T-helper 2 cell treated with Interferon-gamma antibody and Interleukin-4, amounts not matched to agents 5 μg/mL and 100 μg/mL, for 36 hours (primary cell): ENCODE measurements around the gene CMKLR1.

Experiments used
- DNase-seq: peaks from one replicate; pipeline ENCODE4 v3.0.0; 2021; ENCODE audit warnings: low spot score
- H3K27ac Mint-ChIP-seq: one replicate; pipeline ENCODE4 v1.8.0; 2021; ENCODE audit warnings: mild to moderate bottlenecking, mixed read lengths
- H3K27me3 Mint-ChIP-seq: one replicate; pipeline ENCODE4 v1.8.0; 2021; ENCODE audit warnings: low read depth, mixed read lengths
- H3K36me3 Mint-ChIP-seq: one replicate; pipeline ENCODE4 v1.8.0; 2021; ENCODE audit warnings: low read depth, mixed read lengths
- H3K4me1 Mint-ChIP-seq: one replicate; pipeline ENCODE4 v1.8.0; 2021; ENCODE audit warnings: low read depth, mixed read lengths
- H3K4me3 Mint-ChIP-seq: one replicate; pipeline ENCODE4 v1.8.0; 2022; ENCODE audit warnings: mild to moderate bottlenecking, moderate library complexity, mixed read lengths
- H3K9me3 Mint-ChIP-seq: one replicate; pipeline ENCODE4 v1.8.0; 2021; ENCODE audit warnings: mixed read lengths

CMKLR1 gene

GRCh38 chr12:108370415-108370814, 31.3 kb upstream of the CMKLR1 start:
- H3K27ac Mint-ChIP-seq = no peak overlapping the region
- peaks cover 18% of the 10 kb centered on the region for H3K9me3 Mint-ChIP-seq
- DNase-seq = no peak
- no peaks in the 10 kb centered on the region for H3K36me3 Mint-ChIP-seq
- no peak overlapping the region for H3K4me3 Mint-ChIP-seq
- H3K27me3 Mint-ChIP-seq = no peaks in the 10 kb centered on the region
- no peaks in the 10 kb centered on the region for H3K4me1 Mint-ChIP-seq

DNA sequence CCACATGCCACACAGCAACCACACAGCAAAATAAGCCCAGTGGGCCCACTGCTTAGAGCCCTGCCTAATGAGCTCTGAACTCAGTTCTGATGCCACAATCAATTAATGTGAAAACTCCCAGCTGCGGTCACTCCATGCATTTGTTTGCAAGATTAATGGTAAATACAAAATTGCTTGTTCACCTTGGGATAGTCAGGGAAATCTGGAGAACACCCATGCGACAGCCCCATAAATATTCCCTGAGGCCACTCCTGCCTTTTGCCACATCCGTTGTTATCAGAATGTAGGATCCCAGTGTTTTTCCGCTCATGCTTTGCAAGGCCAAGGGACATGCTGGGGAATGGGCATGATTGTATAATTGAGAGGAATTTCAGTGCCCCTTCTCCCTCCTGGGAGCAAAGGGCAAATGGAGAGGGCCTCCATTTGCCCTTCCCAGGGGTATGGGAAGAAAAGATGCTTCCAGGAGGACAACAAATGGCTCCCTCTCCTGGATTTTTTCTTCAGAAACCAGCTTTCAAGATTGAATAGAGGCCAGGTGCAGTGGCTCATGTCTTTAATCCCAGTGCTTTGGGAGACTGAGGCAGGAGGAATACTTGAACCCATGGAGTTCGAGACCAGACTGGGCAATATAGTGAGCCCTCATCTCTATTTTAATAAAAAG, 30.8 kb upstream of the CMKLR1 start:
- Mint-ChIP-seq H3K9me3 (peaks cover 18% of the 10 kb centered on the region), H3K4me1 (no peaks in the 10 kb centered on the region), H3K27ac (no peak overlapping the region), H3K27me3 (no peaks in the 10 kb centered on the region), H3K36me3 (no peaks in the 10 kb centered on the region), H3K4me3 (no peak overlapping the region)
- DNase-seq = no peak

DNA sequence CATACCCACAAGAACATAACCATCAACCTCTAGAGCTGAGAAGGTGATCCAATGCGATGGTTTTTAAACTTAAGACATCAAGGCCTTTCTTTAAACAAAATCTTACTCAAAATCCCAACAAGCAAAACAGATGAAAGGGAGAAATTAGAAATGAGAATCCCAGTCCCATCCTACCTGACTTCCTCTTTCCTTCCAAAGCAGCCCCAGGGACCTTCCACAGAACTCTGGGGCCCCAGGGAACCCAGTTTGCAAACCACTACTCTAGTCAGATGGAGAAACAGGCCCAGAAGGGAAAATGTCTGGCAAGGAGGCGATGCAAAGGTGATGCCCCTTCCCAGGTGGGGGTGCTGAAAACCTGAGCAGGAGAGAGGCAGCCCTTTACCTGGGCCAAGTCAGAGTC, 29.0 kb upstream of the CMKLR1 start:
- no peak overlapping the region for H3K4me3 Mint-ChIP-seq
- H3K27me3 Mint-ChIP-seq = no peaks in the 10 kb centered on the region
- no peaks in the 10 kb centered on the region for H3K36me3 Mint-ChIP-seq
- peaks cover 7% of the 10 kb centered on the region for H3K9me3 Mint-ChIP-seq
- H3K27ac Mint-ChIP-seq = no peak overlapping the region
- no peaks in the 10 kb centered on the region for H3K4me1 Mint-ChIP-seq
- no peak for DNase-seq

GRCh38 chr12:108367436-108367835, 28.3 kb upstream of the CMKLR1 start:
- Mint-ChIP-seq H3K27me3 (no peaks in the 10 kb centered on the region), H3K9me3 (peaks cover 1% of the 10 kb centered on the region), H3K27ac (no peak overlapping the region), H3K4me3 (no peak overlapping the region), H3K36me3 (no peaks in the 10 kb centered on the region), H3K4me1 (no peaks in the 10 kb centered on the region)
- no peak for DNase-seq

- Mint-ChIP-seq H3K27me3 (no peaks in the 10 kb centered on the region), H3K9me3 (no peaks in the 10 kb centered on the region), H3K4me1 (no peaks in the 10 kb centered on the region), H3K27ac (no peak overlapping the region), H3K4me3 (no peak overlapping the region), H3K36me3 (no peaks in the 10 kb centered on the region)
- DNase-seq = no peak
Observed at GRCh38 chr12:108365324-108365723, 26.2 kb upstream of the CMKLR1 start.

DNA sequence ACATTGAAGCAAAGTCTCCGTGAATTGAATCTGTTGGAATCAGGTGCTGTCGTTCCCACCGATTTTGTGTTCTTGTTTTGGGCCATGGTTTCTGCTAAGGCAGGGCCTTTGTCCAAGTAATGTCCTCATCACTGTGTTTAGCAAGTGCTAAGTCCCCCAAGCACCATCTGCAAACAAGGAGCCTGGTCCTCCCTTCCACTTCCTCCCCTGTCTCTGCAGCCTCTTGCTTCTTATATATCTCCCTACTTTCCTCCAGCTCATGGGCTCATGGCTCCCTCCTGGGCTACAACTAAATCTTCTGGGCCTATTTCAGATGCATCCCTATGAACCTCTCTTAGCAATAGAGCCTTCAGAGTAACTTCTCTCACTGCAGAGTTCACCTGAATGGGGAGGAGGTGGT, 25.8 kb upstream of the CMKLR1 start:
- H3K4me1 Mint-ChIP-seq = no peaks in the 10 kb centered on the region
- no peaks in the 10 kb centered on the region for H3K9me3 Mint-ChIP-seq
- no peak overlapping the region for H3K27ac Mint-ChIP-seq
- DNase-seq = no peak
- H3K27me3 Mint-ChIP-seq = no peaks in the 10 kb centered on the region
- H3K36me3 Mint-ChIP-seq = no peaks in the 10 kb centered on the region
- H3K4me3 Mint-ChIP-seq = no peak overlapping the region

DNA sequence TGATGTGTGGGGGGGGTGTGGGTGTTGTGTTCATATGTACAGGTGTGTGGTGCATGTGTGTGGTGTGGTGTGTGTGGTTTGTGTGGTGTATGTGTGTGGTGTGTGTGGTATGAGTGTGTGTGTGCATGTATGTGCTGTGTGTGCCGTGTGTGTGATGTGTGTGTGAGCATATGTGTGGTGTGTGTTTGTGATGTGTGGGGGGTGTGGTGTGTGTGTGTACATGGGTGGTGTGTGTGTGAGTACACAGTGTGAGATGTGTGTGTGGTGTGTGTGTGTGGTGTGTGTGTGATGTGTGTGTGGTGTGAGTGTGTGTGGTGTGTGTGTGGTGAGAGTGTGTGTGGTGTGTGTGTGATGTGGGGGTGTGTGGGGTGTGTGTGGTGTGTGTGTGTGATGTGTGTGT, 24.5 kb upstream of the CMKLR1 start:
- no peaks in the 10 kb centered on the region for H3K27me3 Mint-ChIP-seq

DNA sequence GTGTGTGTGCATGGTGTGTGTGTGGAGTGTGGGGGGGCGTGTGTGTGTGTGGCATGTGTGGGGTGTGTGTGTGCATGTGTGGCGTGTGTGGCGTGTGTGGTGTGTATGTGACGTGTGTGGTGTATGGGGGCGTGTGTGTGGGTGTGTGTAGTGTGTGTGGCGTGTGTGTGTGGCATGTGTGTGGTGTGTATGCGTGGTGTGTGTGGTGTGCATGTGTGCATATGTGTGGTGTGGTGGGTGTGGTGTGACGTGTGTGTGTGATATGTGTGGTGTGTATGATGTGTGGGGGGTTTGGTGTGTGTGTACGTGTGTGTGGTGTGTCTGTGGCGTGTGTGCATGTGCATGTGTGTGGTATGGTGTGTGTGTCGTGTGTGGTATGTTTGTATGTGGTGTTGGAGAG, 24.1 kb upstream of the CMKLR1 start:
- H3K4me1 Mint-ChIP-seq = no peaks in the 10 kb centered on the region
- no peak overlapping the region for H3K4me3 Mint-ChIP-seq
- DNase-seq = no peak
- H3K9me3 Mint-ChIP-seq = no peaks in the 10 kb centered on the region
- H3K36me3 Mint-ChIP-seq = no peaks in the 10 kb centered on the region
- H3K27ac Mint-ChIP-seq = no peak overlapping the region
- no peaks in the 10 kb centered on the region for H3K27me3 Mint-ChIP-seq

More for the DNA sequence above, 24.5 kb upstream of the CMKLR1 start:
- Mint-ChIP-seq H3K4me3 (no peak overlapping the region), H3K9me3 (no peaks in the 10 kb centered on the region), H3K27ac (no peak overlapping the region), H3K4me1 (no peaks in the 10 kb centered on the region), H3K36me3 (no peaks in the 10 kb centered on the region)
- no peak for DNase-seq

DNA sequence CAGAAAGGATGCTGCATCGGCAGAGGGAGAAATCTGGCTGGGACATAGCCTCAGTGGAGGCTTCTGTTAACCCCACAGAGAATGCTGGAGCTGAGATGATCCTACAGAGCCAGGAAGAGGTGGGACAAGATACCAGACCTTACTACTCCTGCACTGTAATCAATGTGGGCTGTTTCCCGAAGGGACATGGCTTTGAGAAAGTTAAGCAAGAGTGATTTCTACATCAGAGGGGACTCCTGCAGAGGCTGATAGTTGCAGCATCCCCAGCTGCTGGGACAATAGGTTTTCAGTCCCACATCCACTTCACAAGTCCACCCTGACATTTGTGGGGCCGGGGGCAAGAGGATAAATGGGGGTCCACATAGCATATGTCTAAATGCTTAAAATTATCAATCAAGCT, 22.5 kb upstream of the CMKLR1 start:
- Mint-ChIP-seq H3K9me3 (no peaks in the 10 kb centered on the region), H3K27me3 (no peaks in the 10 kb centered on the region), H3K36me3 (no peaks in the 10 kb centered on the region), H3K27ac (no peak overlapping the region), H3K4me1 (no peaks in the 10 kb centered on the region), H3K4me3 (no peak overlapping the region)
- DNase-seq = no peak

GRCh38 chr12:108360487-108360886, 21.4 kb upstream of the CMKLR1 start:
- Mint-ChIP-seq H3K4me1 (no peaks in the 10 kb centered on the region), H3K4me3 (no peak overlapping the region), H3K9me3 (no peaks in the 10 kb centered on the region), H3K36me3 (no peaks in the 10 kb centered on the region), H3K27ac (no peak overlapping the region), H3K27me3 (no peaks in the 10 kb centered on the region)
- no peak for DNase-seq

- Mint-ChIP-seq H3K4me3 (no peak overlapping the region), H3K36me3 (no peaks in the 10 kb centered on the region), H3K9me3 (no peaks in the 10 kb centered on the region), H3K27me3 (no peaks in the 10 kb centered on the region), H3K4me1 (no peaks in the 10 kb centered on the region), H3K27ac (no peak overlapping the region)
- DNase-seq = no peak
Observed at GRCh38 chr12:108360057-108360456, 20.9 kb upstream of the CMKLR1 start.

DNA sequence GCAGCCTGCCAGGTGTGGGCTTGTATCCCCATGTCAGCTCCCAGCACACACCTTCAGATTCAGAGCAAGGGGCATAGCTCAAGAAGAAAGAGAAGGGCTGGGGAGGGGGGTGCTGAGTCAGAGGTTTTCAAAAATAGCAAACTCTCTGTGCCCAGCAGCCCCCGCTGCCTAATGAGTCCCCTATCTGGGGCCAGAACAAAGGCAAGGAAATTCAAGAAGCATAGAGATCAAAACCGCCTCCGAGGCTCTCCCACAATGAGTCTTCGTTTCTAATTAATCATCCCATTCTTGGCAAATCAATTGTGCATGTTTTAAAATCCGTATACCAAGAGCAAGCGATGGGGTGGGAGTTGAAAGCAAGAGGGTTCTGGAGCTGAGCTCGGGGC, 19.5 kb upstream of the CMKLR1 start:
- Mint-ChIP-seq H3K27me3 (peaks cover 2% of the 10 kb centered on the region), H3K4me1 (no peaks in the 10 kb centered on the region), H3K36me3 (no peaks in the 10 kb centered on the region), H3K4me3 (no peak overlapping the region), H3K27ac (no peak overlapping the region), H3K9me3 (no peaks in the 10 kb centered on the region)
- DNase-seq = no peak

DNA sequence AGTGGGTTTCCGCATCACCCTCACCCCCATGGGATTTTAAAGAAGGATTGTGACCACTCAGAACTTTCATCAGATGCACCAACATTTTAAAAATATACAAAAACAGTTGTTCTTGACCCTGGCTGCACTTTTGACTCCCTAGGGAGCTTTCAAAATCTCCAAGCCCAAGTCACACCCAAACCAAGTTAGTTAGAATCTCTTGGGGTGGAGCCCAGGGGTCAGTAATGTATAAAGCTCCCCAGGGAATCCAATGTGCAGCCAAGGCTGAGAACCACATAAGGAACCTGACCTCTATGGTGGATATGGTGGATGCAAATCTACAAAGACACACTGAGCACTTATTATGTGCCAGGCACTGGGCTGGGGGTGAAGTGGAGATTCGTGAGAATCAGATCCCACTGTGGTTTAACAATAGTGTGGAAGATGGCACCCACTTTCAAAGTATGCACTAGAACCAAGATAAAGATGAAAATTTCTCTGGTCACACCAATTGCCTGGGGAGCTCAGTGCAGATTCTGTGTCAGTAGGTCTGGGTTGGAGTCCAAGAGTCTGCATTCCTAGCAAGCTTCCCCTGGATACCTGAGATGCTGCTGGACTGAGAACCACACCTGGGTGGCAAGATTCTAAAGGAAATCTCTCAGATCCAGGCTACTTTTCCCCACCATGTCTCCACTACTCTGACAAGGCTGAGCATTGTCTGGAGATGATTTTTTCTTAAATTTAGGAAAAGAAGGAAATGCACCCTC, 18.9 kb upstream of the CMKLR1 start:
- H3K4me1 Mint-ChIP-seq = no peaks in the 10 kb centered on the region
- H3K9me3 Mint-ChIP-seq = no peaks in the 10 kb centered on the region
- DNase-seq = no peak
- H3K27me3 Mint-ChIP-seq = peaks cover 2% of the 10 kb centered on the region
- H3K27ac Mint-ChIP-seq = no peak overlapping the region
- no peak overlapping the region for H3K4me3 Mint-ChIP-seq
- no peaks in the 10 kb centered on the region for H3K36me3 Mint-ChIP-seq

GRCh38 chr12:108356835-108357806, 18.0 kb upstream of the CMKLR1 start:
- no peaks in the 10 kb centered on the region for H3K9me3 Mint-ChIP-seq
- no peak for DNase-seq
- H3K27me3 Mint-ChIP-seq = peaks cover 2% of the 10 kb centered on the region
- no peak overlapping the region for H3K27ac Mint-ChIP-seq
- no peak overlapping the region for H3K4me3 Mint-ChIP-seq
- no peaks in the 10 kb centered on the region for H3K36me3 Mint-ChIP-seq
- no peaks in the 10 kb centered on the region for H3K4me1 Mint-ChIP-seq
